ENCODE results near the gene ZNF586.
A peak's percentile ranks its signal among the peaks of the same experiment; 100 is the strongest.
"Not testable (repeated sequence)": the region's sequence is repeated elsewhere in the genome, so short reads cannot be mapped to it uniquely, and the experiment has no call there.

The ZNF586 gene

DNA sequence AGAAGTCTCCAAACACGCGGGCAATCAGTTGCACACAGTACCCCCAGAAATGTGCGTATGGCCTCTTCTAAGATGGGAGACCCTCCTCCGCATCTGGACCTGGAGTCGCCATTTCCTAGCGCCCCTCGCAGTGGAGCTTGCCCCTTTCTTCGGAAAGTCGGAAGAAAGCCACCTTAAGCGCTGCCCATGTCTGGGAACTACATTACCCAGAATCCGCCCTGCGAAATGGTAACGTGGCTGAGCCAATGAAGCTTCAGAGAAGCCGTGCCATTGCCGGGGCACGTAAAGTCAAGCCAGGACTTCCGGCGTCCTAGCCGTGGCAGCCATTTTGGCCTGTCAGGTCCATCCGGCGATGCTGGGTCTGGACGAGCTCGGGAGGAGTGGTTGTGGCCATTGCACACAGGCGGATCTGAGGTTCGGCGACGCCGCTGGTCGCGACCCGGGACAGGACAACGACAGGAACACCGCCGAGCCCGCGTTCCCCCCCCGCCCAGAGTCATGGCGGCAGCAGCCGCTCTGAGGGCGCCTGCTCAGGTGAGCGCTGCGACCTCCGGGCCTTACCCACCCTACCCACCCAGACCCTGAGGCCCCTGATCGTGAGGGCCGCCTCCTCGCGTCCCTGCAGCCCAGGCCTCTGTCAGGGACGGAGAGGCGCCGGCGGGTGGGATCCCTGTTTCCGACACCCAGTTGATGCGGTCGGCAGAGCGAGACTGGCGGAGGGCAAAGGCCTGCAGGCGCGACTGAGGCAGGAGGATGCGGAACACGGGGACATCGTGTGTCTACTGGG, at the start of gene ZNF586:
Gene ZNF586, plus strand, starts transcription at position 332 of the 787 bp plus-strand sequence. Its CDS starts 167 bp downstream, at position 499.
- peak; percentile 86 for DNase-seq (ENCODE audit: low spot score)

DNA sequence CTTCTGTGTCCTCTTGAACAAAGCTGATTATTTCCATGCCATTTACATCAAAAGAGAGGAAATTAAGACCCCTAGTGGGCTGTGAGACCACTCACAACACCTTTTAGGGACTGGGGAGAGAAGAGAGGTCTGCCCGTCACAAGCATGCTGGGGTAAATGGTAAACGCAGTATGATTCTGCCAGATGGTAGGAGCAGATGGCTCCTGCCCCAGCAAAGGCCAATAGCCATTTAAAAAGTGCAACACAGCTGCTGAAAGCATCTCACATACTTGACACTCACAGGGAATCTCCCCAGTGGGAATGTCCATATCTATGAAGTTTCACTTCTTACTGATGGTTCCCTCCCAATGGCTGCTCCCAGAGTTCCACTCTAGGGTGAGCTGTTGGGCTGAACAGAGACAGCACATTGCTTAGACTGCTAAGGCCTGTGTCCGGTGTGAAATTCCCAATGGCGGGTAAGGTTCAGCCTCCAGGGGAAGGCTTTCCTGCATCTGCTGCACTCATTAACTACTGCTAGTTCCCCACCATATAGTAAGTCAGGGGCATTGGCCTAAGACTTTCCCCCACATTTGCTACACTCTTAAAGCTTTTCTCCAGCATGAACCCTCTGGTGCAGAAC, 49.5 kb upstream of the ZNF586 start:
- no peak for DNase-seq (ENCODE audit: low spot score)

DNA sequence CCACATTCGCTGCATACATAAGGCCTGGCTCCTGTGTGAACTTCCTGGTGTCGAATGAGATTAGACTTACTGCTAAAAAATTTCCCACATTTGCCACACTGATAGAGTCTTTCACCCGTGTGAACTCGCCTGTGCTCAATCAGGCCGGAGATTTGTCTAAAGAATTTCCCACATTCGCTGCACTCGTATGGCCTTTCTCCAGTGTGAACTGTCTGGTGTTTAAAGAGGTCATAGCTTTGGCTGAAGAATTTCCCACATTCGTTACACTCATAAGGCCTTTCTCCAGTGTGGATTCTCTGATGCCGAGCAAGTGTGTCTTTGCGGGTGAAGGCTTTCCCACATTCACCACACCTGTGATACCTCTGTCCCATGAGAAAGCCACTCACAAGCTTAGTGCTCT, 48.6 kb upstream of the ZNF586 start:
- no peak for DNase-seq (ENCODE audit: low spot score)

DNA sequence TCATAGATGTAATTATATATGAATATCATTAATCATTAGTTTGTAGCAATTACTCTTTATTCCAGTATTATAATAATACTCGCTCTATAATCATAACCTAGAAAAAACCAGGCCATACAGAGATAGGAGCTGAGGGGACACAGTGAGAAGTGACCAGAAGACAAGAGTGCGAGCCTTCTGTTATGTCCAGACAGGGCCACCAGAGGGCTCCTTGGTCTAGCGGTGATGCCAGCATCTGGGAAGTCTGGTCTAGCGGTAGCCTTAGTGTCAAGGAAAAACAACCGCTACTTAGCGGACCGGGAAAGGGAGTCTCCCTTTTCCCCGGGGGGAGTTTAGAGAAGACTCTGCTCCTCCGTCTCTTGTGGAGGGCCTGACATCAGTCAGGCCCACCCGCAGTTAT, 31.2 kb upstream of the ZNF586 start:
- DNase-seq (ENCODE audit: low spot score): peak; percentile 26

DNA sequence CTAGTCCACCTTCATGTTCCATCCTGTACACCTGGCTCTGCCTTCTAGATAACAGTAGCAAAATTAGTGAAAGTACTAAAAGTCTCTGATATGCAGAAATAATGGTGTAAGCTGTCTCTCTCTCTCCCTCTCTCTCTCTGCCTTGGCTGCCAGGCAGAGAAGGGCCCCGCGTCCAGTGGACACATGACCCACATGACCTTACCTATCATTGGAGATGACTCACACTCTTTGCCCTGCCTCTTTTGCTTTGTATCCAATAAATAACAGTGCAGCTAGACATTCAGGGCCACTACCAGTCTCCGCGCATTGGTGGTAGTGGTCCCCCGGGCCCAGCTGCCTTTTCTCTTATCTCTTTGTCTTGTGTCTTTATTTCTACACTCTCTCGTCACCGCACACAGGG, 30.7 kb upstream of the ZNF586 start:
- not testable (repeated sequence) for DNase-seq (ENCODE audit: low spot score)

DNA sequence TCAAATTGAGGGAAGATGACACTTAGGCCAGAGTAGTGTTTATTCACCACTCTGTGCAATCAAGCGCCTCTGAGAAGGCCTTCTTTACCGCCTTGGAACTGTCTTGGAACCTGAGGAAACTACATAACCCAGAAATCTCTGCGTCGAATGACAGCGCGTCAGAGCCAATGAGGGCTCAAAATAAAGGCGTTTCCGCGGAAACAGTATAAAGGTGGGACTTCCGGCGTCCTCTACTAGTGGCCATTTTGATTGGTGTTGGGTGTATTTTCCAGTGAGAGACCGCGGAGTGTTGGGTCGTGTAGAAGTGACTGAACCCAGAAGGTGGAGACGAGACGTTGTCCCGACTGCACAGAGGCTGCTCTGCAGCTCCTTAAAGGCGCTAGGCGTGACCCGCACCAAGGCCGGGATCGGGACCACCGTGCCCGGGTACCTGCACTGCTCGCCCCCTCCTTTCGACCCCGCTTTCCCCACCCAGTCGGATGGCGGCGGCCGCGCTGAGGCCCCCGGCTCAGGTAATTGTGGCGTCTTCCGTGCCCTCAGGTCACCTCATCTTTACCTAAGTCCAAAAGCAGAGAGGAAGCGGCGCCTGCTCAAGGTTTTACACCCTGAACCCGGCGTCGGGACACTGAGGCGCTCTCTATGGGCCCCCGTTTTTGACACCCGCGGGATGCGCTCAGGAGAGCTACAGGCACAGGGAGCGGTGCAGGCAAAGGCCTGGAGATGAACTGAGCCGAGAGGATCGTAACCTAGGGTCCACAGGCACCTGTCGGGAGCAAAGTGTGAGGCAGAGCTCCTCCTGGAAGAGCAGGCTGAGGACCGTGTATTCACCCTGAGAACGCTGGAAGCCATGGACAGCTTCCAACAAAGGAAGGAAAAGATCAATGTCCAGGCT, 22.6 kb upstream of the ZNF586 start, which contains the start of gene ZNF776:
Gene ZNF776, plus strand, starts transcription at position 236 of the 892 bp plus-strand sequence. Its CDS starts 244 bp downstream, at position 480.
- peak; percentile 92 for DNase-seq (ENCODE audit: low spot score)

DNA sequence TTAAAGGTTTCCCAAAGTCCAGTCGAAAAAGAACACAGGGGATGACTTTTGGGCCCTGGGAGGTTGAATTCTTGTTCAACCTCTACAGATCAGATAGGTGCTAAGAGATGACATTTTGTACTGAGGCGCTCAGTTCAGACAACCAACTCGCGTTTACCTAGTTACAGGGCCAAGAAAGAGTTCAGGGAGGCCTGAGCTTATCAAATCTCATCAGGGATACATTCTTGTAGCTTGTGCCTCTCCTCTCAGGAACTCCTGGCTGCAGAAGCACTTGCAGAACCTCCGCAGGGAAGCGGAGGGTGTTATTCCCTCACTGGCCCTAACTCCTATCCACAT, 22.0 kb upstream of the ZNF586 start:
- DNase-seq (ENCODE audit: low spot score): no peak

DNA sequence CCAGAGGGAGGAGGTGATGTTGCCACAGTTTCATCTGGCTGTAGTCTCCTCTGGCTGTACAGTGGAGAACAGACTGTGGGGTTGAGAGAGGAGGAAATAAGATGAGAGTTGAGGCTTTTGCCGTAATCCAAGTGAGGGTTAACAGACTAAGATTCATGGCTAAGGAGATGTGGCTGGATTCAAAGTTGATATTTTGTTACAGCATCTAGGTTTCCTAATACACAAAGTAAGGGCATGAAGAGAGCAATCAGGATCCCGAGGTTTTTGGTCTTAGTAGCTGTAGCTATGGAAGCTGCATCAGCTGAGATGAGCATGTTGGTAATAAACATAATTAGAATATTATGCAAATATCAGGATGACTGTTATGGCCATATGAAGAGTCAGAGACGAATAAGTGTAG, 21.4 kb upstream of the ZNF586 start:
- no peak for DNase-seq (ENCODE audit: low spot score)

DNA sequence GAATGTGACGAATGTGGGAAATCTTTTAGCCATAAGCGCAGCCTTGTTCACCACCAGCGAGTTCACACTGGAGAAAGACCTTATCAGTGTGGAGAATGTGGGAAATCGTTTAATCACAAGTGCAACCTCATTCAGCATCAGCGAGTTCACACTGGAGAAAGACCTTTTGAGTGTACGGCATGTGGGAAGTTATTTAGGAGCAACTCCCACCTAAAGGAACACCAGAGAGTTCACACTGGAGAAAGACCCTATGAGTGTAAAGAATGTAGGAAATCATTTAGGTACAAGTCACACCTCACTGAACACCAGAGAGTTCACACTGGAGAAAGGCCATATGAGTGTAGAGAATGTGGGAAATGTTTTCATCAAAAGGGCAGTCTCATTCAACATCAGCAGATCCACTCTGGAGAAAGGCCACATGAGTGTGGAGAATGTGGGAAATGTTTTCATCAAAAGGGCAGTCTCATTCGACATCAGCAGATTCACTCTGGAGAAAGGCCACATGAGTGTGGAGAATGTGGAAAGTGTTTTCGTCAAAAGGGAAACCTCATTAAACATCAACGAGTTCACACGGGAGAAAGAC, 15.3 kb upstream of the ZNF586 start:
- DNase-seq (ENCODE audit: low spot score): no peak

DNA sequence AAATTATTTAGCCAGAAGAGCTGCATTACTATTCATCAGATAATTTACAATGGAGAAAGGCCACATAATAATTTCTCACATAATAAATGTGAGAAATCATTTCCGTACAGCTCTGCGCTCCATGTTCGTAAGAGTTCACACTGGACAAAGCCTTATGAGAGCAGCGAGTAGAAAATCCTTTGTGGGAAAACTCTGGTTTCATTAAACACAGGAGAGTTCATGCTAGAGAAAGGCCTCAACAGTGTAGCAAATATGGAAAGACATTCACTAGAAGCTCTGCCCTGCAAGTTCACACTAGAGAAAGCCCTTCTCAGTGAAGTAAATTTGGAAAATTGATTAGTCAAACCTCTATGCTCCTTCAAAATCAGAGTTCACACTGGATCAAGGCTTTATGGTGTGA, 14.4 kb upstream of the ZNF586 start:
- DNase-seq (ENCODE audit: low spot score): no peak

DNA sequence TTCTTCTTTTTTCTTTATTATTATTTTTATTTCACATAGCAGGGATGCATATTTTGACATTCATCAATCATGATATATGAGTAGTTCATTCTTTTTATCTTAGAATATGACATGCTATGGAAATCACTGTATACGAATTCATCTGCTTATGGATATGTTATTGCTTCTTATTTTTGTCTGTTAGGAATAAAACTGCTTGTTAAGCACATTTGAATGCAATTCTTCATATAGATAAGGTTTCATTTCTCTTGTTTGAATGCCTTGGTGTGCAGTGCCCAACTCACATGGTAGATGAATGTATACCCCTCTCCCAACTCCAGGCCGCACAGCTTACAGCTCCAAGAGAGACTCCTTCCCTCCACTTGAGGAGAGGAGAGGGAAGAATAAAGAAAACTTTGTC, 11.5 kb upstream of the ZNF586 start:
- no peak for DNase-seq (ENCODE audit: low spot score)

DNA sequence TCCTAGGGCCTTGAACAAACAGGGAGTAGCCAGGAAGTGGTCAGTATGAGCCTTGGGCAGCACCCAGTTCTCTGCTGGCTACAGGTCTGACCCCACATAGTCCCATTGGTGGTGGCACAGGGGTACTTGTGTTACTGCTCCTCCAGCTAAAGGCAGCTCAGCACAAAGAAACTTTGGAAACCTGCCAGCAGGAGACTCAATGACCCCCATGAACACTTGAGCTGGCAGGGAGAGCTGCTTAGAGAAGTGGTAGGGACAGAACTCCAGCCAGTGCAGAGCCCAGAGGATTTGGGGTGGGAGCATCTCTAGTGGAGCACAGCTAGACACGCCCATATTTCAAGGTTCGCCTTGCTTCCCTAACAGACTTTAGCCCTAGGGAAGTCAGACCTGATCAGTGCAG, 10.4 kb upstream of the ZNF586 start:
- no peak for DNase-seq (ENCODE audit: low spot score)

DNA sequence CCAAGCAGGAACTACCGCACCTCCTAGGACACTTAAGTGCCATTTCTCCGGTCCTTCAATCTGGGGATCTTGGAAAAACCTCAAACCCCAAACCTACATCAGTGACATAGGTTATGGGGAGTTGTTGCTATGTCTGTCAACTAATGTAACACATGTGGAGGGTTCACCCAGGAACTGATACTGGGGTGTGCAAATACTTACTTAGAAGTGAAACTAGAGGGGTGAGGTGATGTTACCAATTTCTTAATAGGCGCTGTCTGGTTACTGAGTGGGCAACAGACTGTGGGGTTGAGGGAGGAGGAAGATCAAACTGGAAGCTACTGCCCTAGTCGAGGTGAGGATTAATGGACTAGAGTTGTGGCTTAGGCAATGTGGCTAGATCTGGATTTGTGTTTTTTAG, 1.9 kb downstream of the ZNF586 start:
- DNase-seq (ENCODE audit: low spot score): no peak

DNA sequence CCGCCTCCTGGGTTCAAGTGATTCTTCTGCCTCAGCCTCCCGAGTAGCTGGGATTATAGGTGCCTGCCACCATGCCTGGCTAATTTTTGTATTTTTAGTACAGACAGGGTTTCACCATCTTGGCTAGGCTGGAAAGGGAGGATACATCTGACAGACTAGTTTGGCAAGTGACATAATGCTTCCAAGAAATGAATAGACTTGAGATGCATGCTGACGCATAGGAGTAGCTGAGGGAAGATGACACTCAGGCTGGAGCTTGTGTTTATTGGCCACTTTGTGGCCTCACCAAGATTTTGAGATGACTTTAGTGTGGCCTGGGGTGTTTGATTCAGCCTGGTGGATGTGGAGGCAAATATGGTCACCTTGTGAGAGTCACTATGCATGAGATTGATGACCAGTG, 4.0 kb downstream of the ZNF586 start:
- DNase-seq (ENCODE audit: low spot score): no peak

DNA sequence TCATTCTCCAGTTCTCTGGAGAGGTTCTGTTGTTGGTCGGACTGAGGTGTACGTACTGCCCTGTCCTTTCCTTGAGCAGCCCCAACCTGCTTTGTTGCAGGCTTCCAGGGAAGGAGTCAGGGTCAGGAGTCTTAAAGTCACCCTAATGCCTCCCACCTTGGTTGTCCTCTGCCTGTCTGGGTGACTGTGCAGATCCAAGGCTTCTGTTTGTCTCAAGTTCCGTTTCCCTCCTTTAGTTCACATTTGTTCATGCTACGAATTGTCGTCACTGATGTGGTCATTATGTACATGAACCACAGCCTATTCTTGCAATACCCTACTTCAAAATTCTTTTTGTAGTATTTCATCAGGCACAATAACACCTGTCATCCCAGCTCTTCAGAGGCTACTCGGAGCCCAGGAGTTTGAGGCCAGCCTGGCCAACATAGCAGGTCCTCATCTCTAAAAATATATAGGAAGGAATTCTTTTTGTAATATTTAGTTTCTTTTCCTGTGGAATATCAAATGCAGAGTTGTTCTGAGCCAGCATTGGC, 7.4 kb downstream of the ZNF586 start:
- DNase-seq (ENCODE audit: low spot score): no peak

DNA sequence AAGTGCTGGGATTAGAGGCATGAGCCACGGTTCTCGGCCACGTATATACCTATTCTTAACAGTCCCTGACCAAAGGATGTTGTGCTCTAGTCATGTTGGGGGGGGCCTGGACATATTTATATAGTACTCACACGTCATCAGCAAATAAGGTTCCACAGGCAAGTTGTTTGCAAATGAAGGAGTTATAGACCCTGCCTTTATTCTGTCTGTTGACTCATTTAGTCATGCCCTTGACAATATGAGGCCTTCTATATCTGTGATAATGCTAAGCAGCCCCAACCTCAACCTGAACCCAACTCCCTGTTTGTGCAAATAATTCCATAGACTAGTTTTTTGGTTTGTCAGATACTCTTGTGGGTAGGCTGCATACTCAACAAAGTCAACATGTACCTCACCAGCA, 8.9 kb downstream of the ZNF586 start:
- no peak for DNase-seq (ENCODE audit: low spot score)

DNA sequence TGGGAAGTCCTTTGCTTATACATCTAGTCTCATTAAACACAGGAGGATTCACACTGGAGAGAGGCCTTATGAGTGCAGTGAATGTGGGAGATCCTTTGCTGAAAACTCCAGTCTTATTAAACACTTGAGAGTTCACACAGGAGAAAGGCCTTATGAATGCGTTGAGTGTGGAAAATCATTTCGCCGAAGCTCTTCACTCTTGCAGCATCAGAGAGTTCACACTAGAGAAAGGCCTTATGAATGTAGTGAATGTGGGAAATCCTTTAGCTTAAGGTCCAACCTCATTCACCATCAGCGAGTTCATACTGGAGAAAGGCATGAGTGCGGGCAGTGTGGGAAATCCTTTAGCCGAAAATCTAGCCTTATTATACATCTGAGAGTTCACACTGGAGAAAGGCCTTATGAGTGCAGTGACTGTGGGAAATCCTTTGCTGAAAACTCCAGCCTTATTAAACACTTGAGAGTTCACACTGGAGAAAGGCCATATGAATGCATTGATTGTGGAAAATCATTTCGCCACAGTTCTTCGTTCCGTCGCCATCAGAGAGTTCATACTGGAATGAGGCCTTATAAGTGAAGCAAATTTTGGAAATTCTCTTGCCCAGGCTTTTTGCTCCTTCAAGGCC, 9.9 kb downstream of the ZNF586 start:
- DNase-seq (ENCODE audit: low spot score): no peak

DNA sequence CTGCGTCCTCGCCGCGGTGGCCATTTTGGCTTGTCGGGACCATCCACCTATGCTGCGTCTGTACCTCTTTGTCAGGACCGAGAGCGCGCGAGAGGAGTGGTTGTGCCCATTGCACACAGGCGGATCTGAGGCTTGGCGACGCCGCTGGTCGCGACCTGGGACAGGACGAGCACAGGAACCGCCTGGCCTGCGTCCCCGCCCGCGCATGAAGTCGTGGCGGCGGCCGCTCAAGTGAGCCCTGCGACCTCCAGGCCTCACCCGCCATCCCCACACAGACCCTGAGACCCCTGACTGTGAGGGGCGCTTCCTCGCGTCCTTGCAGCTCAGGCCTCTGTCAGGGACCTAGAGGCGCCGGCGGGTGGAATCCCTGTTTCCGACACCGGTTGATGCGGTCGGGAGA, 16.8 kb downstream of the ZNF586 start:
- no peak for DNase-seq (ENCODE audit: low spot score)

DNA sequence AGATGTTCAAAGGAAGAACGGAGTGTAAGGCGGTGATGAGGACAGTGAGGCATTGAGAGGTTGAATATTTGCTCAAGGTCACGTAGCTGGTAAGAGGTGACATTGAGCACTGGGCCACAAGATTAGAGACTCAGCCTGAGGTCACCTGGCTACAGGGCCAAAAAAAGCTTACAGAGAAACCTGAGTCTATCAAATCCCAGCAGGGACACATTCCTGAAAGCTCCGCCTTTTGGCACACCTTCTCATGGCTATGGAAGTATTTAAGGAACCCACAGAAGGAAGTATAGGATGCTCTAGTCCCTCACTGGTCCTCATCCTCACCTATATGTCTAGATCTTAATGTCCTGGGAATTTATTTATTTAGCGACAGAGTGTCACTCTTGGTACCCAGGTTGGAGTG, 17.4 kb downstream of the ZNF586 start:
- DNase-seq (ENCODE audit: low spot score): no peak

DNA sequence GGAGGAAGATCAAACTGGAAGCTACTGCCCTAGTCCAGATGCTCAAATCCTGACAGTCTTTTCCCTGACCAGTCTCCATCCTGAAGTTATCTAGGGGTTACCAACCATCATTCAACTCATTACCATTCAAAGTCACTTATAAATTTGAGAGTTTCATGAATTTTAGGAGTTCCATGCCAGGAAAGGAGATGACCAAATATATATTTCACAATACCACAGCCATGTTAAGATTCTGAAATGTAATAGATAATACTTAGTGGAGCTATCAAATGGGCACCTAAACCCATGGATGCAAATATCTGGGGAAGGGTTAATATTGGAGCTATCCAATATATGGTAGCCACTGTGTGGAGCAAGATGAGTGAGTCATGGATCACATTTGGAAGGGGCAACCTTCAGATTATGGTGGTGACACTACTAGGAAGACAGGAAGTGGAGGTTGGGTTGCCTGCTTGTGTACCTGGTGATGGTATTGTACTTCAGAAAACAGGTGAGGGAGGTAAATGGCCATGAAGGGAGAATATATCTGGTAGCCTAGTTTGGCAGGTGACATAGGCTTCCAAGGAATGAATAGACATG, 18.7 kb downstream of the ZNF586 start:
- no peak for DNase-seq (ENCODE audit: low spot score)

DNA sequence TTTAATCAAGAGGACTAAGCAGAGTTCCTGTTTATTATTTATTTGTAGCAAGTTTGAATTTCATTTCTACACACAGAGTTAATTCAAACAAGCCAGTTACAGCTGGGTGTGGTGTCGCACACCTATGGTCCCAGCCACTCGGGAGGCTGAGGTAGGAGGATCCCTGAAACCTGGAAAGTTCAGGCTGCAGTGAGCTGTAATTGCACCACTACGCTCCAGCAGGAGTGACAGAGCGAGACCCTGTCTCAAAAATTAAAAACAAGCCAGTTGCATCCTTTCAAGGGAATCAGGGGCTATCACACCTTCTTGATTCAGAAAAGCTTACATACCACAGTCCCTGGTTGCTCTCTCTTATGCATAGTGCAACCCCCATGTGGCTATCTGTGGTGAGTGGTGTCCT, 19.8 kb downstream of the ZNF586 start:
- no peak for DNase-seq (ENCODE audit: low spot score)
